ENCODE data around the gene UTP4. TPM values are rescaled to one million over a fixed set of nuclear protein-coding genes. Genes with fewer than 3 reads are reported as not detected.

Gene UTP4
- total RNA-seq, 2 donors from 2014 or later: 19.2 to 32.9 TPM

GRCh38 chr16:69166221-69166833, 33.9 kb downstream of the UTP4 start:
- H3K4me3 ChIP-seq: no peak overlapping the region
- H3K9ac ChIP-seq (ENCODE audit: low read depth in 2 of 2, low read length in 2 of 2): no peak overlapping the region
- H3K27ac ChIP-seq: no peak overlapping the region
- no peaks in the 10 kb centered on the region for H3K4me1 ChIP-seq
- H3K36me3 ChIP-seq: peaks cover 4% of the 10 kb centered on the region
- DNase-seq: no peak
- TF ChIP-seq, protein P1, sequence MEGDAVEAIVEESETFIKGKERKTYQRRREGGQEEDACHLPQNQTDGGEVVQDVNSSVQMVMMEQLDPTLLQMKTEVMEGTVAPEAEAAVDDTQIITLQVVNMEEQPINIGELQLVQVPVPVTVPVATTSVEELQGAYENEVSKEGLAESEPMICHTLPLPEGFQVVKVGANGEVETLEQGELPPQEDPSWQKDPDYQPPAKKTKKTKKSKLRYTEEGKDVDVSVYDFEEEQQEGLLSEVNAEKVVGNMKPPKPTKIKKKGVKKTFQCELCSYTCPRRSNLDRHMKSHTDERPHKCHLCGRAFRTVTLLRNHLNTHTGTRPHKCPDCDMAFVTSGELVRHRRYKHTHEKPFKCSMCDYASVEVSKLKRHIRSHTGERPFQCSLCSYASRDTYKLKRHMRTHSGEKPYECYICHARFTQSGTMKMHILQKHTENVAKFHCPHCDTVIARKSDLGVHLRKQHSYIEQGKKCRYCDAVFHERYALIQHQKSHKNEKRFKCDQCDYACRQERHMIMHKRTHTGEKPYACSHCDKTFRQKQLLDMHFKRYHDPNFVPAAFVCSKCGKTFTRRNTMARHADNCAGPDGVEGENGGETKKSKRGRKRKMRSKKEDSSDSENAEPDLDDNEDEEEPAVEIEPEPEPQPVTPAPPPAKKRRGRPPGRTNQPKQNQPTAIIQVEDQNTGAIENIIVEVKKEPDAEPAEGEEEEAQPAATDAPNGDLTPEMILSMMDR (IDR thresholded peaks at IDR 0.05): no peak
- intact Hi-C loops (cut with DNase I): no loop called here
- no peaks in the 10 kb centered on the region for H3K9me3 ChIP-seq
- no peaks in the 10 kb centered on the region for H3K27me3 ChIP-seq

GRCh38 chr16:69166946-69167930, 34.8 kb downstream of the UTP4 start:
- Histone ChIP-seq H3K9ac (ENCODE audit: low read depth in 2 of 2, low read length in 2 of 2) (no peak overlapping the region), H3K36me3 (peaks cover 4% of the 10 kb centered on the region), H3K9me3 (no peaks in the 10 kb centered on the region), H3K27me3 (no peaks in the 10 kb centered on the region), H3K4me3 (no peak overlapping the region), H3K4me1 (no peaks in the 10 kb centered on the region), H3K27ac (no peak overlapping the region)
- intact Hi-C loops (cut with DNase I): no loop called here
- DNase-seq: no peak
- TF ChIP-seq, protein P1 (IDR thresholded peaks at IDR 0.05): no peak

GRCh38 chr16:69169051-69169450, 36.6 kb downstream of the UTP4 start:
- H3K4me3 ChIP-seq: no peak overlapping the region
- H3K27me3 ChIP-seq: no peaks in the 10 kb centered on the region
- TF ChIP-seq, protein P1 (IDR thresholded peaks at IDR 0.05): no peak
- H3K4me1 ChIP-seq: peaks cover 11% of the 10 kb centered on the region
- intact Hi-C loops (cut with DNase I): no loop called here
- H3K27ac ChIP-seq: no peak overlapping the region
- no peak for DNase-seq
- no peak overlapping the region for H3K9ac ChIP-seq (ENCODE audit: low read depth in 2 of 2, low read length in 2 of 2)
- peaks cover 4% of the 10 kb centered on the region for H3K36me3 ChIP-seq
- H3K9me3 ChIP-seq: no peaks in the 10 kb centered on the region

GRCh38 chr16:69169607-69170352, 37.3 kb downstream of the UTP4 start:
- TF ChIP-seq, protein P1 (IDR thresholded peaks at IDR 0.05): no peak
- no peak overlapping the region for H3K27ac ChIP-seq

More at GRCh38 chr16:69169607-69170352, 37.3 kb downstream of the UTP4 start:
- Histone ChIP-seq H3K4me1 (peaks cover 11% of the 10 kb centered on the region), H3K27me3 (no peaks in the 10 kb centered on the region), H3K36me3 (peaks cover 4% of the 10 kb centered on the region), H3K9ac (ENCODE audit: low read depth in 2 of 2, low read length in 2 of 2) (no peak overlapping the region), H3K9me3 (no peaks in the 10 kb centered on the region), H3K4me3 (no peak overlapping the region)
- DNase-seq: no peak
- intact Hi-C loops (cut with DNase I): no loop called here
